ENCODE data around the gene PRKCD.

DNA sequence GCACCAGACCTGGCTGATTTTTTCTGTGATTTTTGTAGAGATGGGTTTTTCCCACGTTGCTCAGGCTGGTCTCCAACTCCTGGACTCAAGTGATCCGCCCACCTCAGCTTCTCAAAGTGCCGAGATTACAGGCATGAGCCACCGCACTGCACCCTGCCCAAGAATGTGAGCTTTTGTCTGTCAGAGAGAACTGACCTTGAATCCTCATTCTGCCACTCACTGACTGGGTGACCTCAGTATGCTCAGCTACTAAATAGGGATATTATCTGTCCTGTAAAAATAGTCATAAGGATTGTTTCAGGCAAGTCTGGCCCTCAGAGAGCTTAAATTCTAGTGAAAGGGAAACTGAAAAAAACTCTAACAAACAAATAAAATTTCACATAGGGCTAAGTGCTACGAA lies 28.7 kb upstream of the PRKCD start:
- TF ChIP-seq, protein P1, sequence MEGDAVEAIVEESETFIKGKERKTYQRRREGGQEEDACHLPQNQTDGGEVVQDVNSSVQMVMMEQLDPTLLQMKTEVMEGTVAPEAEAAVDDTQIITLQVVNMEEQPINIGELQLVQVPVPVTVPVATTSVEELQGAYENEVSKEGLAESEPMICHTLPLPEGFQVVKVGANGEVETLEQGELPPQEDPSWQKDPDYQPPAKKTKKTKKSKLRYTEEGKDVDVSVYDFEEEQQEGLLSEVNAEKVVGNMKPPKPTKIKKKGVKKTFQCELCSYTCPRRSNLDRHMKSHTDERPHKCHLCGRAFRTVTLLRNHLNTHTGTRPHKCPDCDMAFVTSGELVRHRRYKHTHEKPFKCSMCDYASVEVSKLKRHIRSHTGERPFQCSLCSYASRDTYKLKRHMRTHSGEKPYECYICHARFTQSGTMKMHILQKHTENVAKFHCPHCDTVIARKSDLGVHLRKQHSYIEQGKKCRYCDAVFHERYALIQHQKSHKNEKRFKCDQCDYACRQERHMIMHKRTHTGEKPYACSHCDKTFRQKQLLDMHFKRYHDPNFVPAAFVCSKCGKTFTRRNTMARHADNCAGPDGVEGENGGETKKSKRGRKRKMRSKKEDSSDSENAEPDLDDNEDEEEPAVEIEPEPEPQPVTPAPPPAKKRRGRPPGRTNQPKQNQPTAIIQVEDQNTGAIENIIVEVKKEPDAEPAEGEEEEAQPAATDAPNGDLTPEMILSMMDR (IDR thresholded peaks at IDR 0.05) = no peak
- no peak for TF ChIP-seq POLR2A (IDR thresholded peaks at IDR 0.05)

All from lower leg skin (tissue), 3 donors.